GM06990 (cell line): ENCODE results near the gene ODR4.
"Not testable (repeated sequence)": the region's sequence is repeated elsewhere in the genome, so short reads cannot be mapped to it uniquely, and the experiment has no call there.

Experiments
- DNase-seq: peaks from one replicate; pipeline ENCODE4 v3.0.0-alpha.2; 2011; ENCODE audit not compliant: insufficient read length; ENCODE audit errors: extremely low read depth
- H3K27me3 ChIP-seq: replicated peaks from 2 replicates; pipeline ENCODE4 v1.6.0; 2011; ENCODE audit warnings: low read length; ENCODE audit not compliant: control insufficient read depth, insufficient read depth
- H3K36me3 ChIP-seq: 2 replicates; pipeline ENCODE4 v1.5.1; 2011; ENCODE audit warnings: low read length; ENCODE audit not compliant: control insufficient read depth, insufficient read depth
- H3K4me3 ChIP-seq: replicated peaks from 2 replicates; pipeline ENCODE4 v1.5.1; 2011; ENCODE audit warnings: low read depth, mild to moderate bottlenecking, control low read depth, low read length
- TF ChIP-seq, protein P1 (sequence below): IDR thresholded peaks from 2 replicates; pipeline ENCODE4 v1.5.1; 2011; ENCODE audit warnings: low read length, control low read depth, mild to moderate bottlenecking, inconsistent platforms; ENCODE audit not compliant: insufficient read depth, poor library complexity, severe bottlenecking

The ODR4 gene

GRCh38 chr1:186340772-186341171 lies 34.9 kb upstream of the ODR4 start:
- no peak overlapping the region for H3K4me3 ChIP-seq
- no peaks in the 10 kb centered on the region for H3K27me3 ChIP-seq
- DNase-seq: no peak
- peaks cover 3% of the 10 kb centered on the region for H3K36me3 ChIP-seq
- TF ChIP-seq, protein P1, sequence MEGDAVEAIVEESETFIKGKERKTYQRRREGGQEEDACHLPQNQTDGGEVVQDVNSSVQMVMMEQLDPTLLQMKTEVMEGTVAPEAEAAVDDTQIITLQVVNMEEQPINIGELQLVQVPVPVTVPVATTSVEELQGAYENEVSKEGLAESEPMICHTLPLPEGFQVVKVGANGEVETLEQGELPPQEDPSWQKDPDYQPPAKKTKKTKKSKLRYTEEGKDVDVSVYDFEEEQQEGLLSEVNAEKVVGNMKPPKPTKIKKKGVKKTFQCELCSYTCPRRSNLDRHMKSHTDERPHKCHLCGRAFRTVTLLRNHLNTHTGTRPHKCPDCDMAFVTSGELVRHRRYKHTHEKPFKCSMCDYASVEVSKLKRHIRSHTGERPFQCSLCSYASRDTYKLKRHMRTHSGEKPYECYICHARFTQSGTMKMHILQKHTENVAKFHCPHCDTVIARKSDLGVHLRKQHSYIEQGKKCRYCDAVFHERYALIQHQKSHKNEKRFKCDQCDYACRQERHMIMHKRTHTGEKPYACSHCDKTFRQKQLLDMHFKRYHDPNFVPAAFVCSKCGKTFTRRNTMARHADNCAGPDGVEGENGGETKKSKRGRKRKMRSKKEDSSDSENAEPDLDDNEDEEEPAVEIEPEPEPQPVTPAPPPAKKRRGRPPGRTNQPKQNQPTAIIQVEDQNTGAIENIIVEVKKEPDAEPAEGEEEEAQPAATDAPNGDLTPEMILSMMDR: no peak

DNA sequence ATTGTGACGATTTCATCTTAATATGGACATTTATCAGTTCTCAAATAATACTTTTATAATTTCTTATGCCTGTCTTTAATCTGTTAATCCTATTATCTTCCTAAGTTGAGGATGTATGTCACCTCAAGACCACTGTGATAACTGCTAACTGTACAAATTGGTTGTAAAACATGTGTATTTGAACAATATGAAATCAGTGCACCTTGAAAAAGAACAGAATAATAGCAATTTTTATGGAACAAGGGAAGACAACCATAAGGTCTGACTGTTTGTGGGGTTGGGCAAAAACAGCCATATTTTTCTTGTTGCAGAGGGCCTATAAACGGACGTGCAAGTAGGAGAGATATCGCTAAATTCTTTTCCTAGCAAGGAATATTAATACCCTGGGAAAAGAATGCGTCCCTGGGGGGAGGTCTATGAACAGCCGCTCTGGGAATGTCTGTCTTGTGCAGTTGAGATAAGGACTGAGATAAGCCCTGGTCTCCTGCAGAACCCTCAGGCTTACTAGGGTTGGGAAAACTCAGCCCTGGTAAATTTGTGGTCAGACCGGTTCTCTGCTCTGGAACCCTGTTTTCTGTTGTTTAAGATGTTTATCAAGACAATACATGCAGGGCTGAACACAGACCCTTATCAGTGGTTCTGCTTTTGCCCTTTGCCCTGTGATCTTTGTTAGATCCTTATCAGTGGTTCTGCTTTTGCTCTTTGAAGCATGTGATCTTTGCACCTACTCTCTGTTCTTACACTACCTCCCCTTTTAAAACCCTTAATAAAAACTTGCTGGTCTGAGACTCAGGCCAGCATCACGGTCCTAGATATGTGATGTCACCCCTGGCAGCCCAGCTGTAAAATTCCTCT lies 27.6 kb upstream of the ODR4 start:
- H3K4me3 ChIP-seq, DNase-seq, H3K36me3 ChIP-seq, H3K27me3 ChIP-seq: not testable (repeated sequence)

- Histone ChIP-seq H3K27me3 (no peaks in the 10 kb centered on the region), H3K36me3 (no peaks in the 10 kb centered on the region; the same call in 1 of the 2 replicates), H3K4me3 (peak overlapping the region; percentile 69)
- TF ChIP-seq, protein P1: no peak
- DNase-seq: peak; percentile 33
Measured at GRCh38 chr1:186374303-186375151, 1.1 kb upstream of the ODR4 start.

DNA sequence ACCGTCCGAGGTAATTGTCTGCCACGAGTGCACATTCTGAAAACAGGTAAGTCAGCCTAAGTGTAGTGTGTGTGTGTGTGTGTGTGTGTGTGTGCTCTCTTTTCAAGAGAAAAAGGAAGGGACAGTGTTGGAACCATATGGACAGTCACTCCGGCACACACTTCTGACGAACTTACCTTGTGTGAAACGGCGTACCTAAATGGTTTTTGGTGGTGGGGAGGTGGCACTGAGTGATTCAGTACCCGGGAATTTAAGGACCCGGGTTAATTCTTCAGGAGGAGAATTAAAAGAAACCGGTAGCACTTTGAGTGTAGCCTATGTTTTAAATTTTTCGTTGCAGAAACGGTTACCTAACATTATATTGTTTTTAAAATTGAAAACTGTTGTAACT lies 286 bp downstream of the ODR4 start:
- DNase-seq: no peak
- TF ChIP-seq, protein P1: no peak
- Histone ChIP-seq H3K36me3 (peaks cover 2% of the 10 kb centered on the region; the same call in 1 of the 2 replicates), H3K27me3 (no peaks in the 10 kb centered on the region), H3K4me3 (peak overlapping the region; percentile 69)

DNA sequence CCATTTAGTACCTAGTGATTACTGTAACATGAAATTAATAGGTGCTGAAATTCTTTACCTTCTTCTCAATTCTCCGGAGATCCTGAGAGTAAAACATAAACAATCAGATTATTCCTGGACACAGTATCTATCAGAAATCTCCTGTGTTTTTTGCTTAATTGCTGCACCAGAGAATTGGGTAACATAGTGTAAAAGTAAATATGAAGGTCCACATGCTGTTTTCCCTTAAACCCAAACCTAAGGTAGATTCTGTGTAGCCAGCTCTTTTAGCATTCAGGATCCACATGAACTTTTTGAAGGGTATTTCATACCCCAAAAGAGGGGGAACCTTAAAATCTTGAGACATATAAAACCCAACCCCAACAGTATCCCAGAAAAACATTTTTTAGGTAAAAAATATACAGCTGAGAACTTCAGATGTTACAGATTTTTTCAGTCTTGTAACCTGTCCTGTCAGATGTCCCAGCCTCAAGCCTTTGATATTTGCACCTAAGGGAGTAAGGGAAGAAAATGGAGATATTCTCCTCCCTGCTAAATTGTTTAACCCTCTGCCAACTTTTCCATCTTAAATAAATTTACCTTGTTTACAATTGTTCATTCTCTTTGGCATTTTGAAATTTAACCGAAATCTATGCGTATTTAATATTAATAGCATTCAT lies 11.2 kb downstream of the ODR4 start:
- Histone ChIP-seq H3K36me3 (peaks cover 3% of the 10 kb centered on the region), H3K4me3 (no peak overlapping the region), H3K27me3 (no peaks in the 10 kb centered on the region)
- DNase-seq: no peak
- TF ChIP-seq, protein P1: no peak

GRCh38 chr1:186390925-186391324 lies 15.3 kb downstream of the ODR4 start:
- no peaks in the 10 kb centered on the region for H3K27me3 ChIP-seq
- no peak for DNase-seq
- no peak overlapping the region for H3K4me3 ChIP-seq
- TF ChIP-seq, protein P1: no peak
- H3K36me3 ChIP-seq: no peaks in the 10 kb centered on the region; the same call in none of the 2 replicates
